IMR-90 (cell line): ENCODE data around the gene ADGRA1. TPM values are rescaled to one million over a fixed set of nuclear protein-coding genes. Genes with fewer than 3 reads are reported as not detected.

Experiments used
- ATAC-seq: fragments of 200-7000 bp; cut with Tn5 transposase; 2 replicates; pipeline ENCODE4 v1.9.1; 2020; ENCODE audit warnings: low read depth, mild to moderate bottlenecking, moderate library complexity
- BruUV-seq: library from RNA; stranded (reverse); fragments of 400-500 nt; replicated peaks from 2 replicates; lab custom pipeline; 2021; lab: Mats Ljungman, UMichigan
- CTCF ChIA-PET: fragments of 300-600 bp; formaldehyde crosslinking; extraction: SDS; loops from one replicate; lab custom pipeline; 2021; ENCODE audit warnings: antibody characterized with exemption; lab: Yijun Ruan, JAX
- POLR2A ChIA-PET: fragments of 300-600 bp; sonication (Branson Sonifier 250); formaldehyde crosslinking; loops from one replicate; lab custom pipeline; 2022; ENCODE audit warnings: antibody characterized with exemption; ENCODE audit not compliant: unreplicated experiment; lab: Charles Lee
- DNase-seq: peaks from one replicate; pipeline ENCODE4 v3.0.0; 2013
- H2AFZ ChIP-seq: replicated peaks from 2 replicates; pipeline ENCODE3; 2013; ENCODE audit warnings: low read length, mild to moderate bottlenecking; ENCODE audit not compliant: poor library complexity
- H2AK5ac ChIP-seq: 2 replicates; pipeline ENCODE4 v1.6.1; 2013; ENCODE audit warnings: low read depth, low read length, inconsistent platforms
- H2AK9ac ChIP-seq: replicated peaks from 2 replicates; pipeline ENCODE3; 2013; ENCODE audit warnings: mild to moderate bottlenecking, low read depth, low read length, moderate library complexity; ENCODE audit not compliant: poor library complexity
- H2BK120ac ChIP-seq: 2 replicates; pipeline ENCODE4 v1.6.1; 2013; ENCODE audit warnings: low read depth, low read length, inconsistent platforms
- H2BK15ac ChIP-seq: 3 replicates; pipeline ENCODE4 v1.6.1; 2013; ENCODE audit warnings: low read depth, low read length, inconsistent platforms
- H2BK20ac ChIP-seq: 2 replicates; pipeline ENCODE4 v1.6.1; 2013; ENCODE audit warnings: low read depth, mild to moderate bottlenecking, inconsistent platforms, low read length, moderate library complexity
- H2BK5ac ChIP-seq: 2 replicates; pipeline ENCODE4 v1.6.1; 2013; ENCODE audit warnings: mild to moderate bottlenecking, low read depth, low read length, inconsistent platforms; ENCODE audit not compliant: poor library complexity, severe bottlenecking
- H3K14ac ChIP-seq: replicated peaks from 2 replicates; pipeline ENCODE4 v1.6.1; 2013; ENCODE audit warnings: low read depth, low read length, inconsistent platforms
- H3K18ac ChIP-seq: 2 replicates; pipeline ENCODE4 v1.6.1; 2013; ENCODE audit warnings: low read depth, low read length, control low read depth
- H3K23ac ChIP-seq: 2 replicates; pipeline ENCODE4 v1.6.1; 2013; ENCODE audit warnings: low read depth, low read length, inconsistent platforms
- H3K27ac ChIP-seq: 2 replicates; pipeline ENCODE4 v1.5.1; 2013; ENCODE audit warnings: mild to moderate bottlenecking, control low read depth, low read length; ENCODE audit not compliant: insufficient read depth
- H3K27me3 ChIP-seq: 2 replicates; pipeline ENCODE4 v1.6.1; 2013; ENCODE audit warnings: low read length; ENCODE audit not compliant: control insufficient read depth, insufficient read depth
- H3K36me3 ChIP-seq: 2 replicates; pipeline ENCODE4 v1.6.1; 2013; ENCODE audit warnings: low read length, mixed read lengths; ENCODE audit not compliant: control insufficient read depth, insufficient read depth
- H3K4ac ChIP-seq: 2 replicates; pipeline ENCODE4 v1.6.1; 2013; ENCODE audit warnings: low read depth, low read length, inconsistent platforms
- H3K4me1 ChIP-seq: 2 replicates; pipeline ENCODE4 v1.6.1; 2013; ENCODE audit warnings: low read length, mixed read lengths; ENCODE audit not compliant: control insufficient read depth, insufficient read depth
- H3K4me2 ChIP-seq: 2 replicates; pipeline ENCODE4 v1.6.1; 2013; ENCODE audit warnings: low read depth, mild to moderate bottlenecking, control low read depth, low read length, moderate library complexity
- H3K4me3 ChIP-seq: 2 replicates; pipeline ENCODE4 v1.5.1; 2013; ENCODE audit warnings: low read depth, mild to moderate bottlenecking, control low read depth, low read length, moderate library complexity; ENCODE audit not compliant: insufficient read depth
- H3K56ac ChIP-seq: 2 replicates; pipeline ENCODE4 v1.6.1; 2013; ENCODE audit warnings: low read length, inconsistent platforms; ENCODE audit not compliant: insufficient read depth; ENCODE audit errors: extremely low read depth
- H3K79me1 ChIP-seq, 2 experiments: 2 replicates each; pipeline ENCODE4 v1.6.1; 2013; ENCODE audit warnings: low read length in 2 of 2, inconsistent platforms in 1 of 2, low read depth in 1 of 2
- H3K9ac ChIP-seq: 2 replicates; pipeline ENCODE4 v1.6.1; 2013; ENCODE audit warnings: low read depth, low read length, control low read depth
- H3K9me1 ChIP-seq: 2 replicates; pipeline ENCODE4 v1.6.1; 2013; ENCODE audit warnings: low read length, inconsistent platforms; ENCODE audit not compliant: insufficient read depth
- H3K9me3 ChIP-seq: 2 replicates; pipeline ENCODE4 v1.6.1; 2013; ENCODE audit warnings: low read length; ENCODE audit not compliant: control insufficient read depth, insufficient read depth
- H4K20me1 ChIP-seq: 2 replicates; pipeline ENCODE4 v1.6.1; 2013; ENCODE audit warnings: low read length, inconsistent platforms; ENCODE audit not compliant: insufficient read depth
- H4K5ac ChIP-seq: 2 replicates; pipeline ENCODE4 v1.6.1; 2013; ENCODE audit warnings: mild to moderate bottlenecking, low read depth, low read length, control low read depth
- H4K8ac ChIP-seq, 2 experiments: 2 replicates each; pipeline ENCODE4 v1.6.1; 2013; ENCODE audit warnings: low read depth in 2 of 2, low read length in 2 of 2, control low read depth in 1 of 2, inconsistent platforms in 1 of 2
- H4K91ac ChIP-seq: 2 replicates; pipeline ENCODE4 v1.6.1; 2013; ENCODE audit warnings: low read depth, low read length, inconsistent platforms; ENCODE audit not compliant: insufficient read depth
- BHLHE40 ChIP-seq: fragments of 150-350 bp; IDR thresholded peaks from 2 replicates; pipeline ENCODE4 v1.6.1; 2016; ENCODE audit warnings: mild to moderate bottlenecking, low read depth, low read length
- CEBPB ChIP-seq: IDR thresholded peaks from 2 replicates; pipeline ENCODE4 v1.6.1; 2012; ENCODE audit warnings: low read depth, low read length, improper control_type of control experiment
- CHD1 ChIP-seq: IDR thresholded peaks from 2 replicates; pipeline ENCODE4 v1.6.1; 2012; ENCODE audit warnings: low read depth, low read length, improper control_type of control experiment
- FOS ChIP-seq: fragments of 150-350 bp; IDR thresholded peaks from 2 replicates; pipeline ENCODE4 v1.6.1; 2016; ENCODE audit warnings: low read depth, low read length
- MAZ ChIP-seq: IDR thresholded peaks from 2 replicates; pipeline ENCODE4 v1.6.1; 2012; ENCODE audit warnings: low read depth, mild to moderate bottlenecking, low read length, improper control_type of control experiment, moderate library complexity, borderline replicate concordance
- MXI1 ChIP-seq: IDR thresholded peaks from 2 replicates; pipeline ENCODE4 v1.6.1; 2012; ENCODE audit warnings: low read depth, mild to moderate bottlenecking, low read length, moderate library complexity, borderline replicate concordance
- POLR2A ChIP-seq: IDR thresholded peaks from 2 replicates; pipeline ENCODE4 v1.6.1; 2012; ENCODE audit warnings: mild to moderate bottlenecking, low read depth, low read length
- RAD21 ChIP-seq: IDR thresholded peaks from 2 replicates; pipeline ENCODE4 v1.6.1; 2012; ENCODE audit warnings: low read length, improper control_type of control experiment
- RCOR1 ChIP-seq: IDR thresholded peaks from 2 replicates; pipeline ENCODE4 v1.6.1; 2012; ENCODE audit warnings: mild to moderate bottlenecking, low read length, improper control_type of control experiment; ENCODE audit not compliant: insufficient replicate concordance
- RFX5 ChIP-seq: IDR thresholded peaks from 2 replicates; pipeline ENCODE4 v1.8.0; 2012; ENCODE audit warnings: low read depth, mild to moderate bottlenecking, low read length, moderate library complexity
- WGBS, 2 experiments: methylation state at CpG; one replicate each; pipeline versions ENCODE4 v1.1.5 to v1.1.7; 2013; ENCODE audit warnings: missing lambda C conversion rate in 2 of 2; ENCODE audit not compliant: insufficient read length in 1 of 2; ENCODE audit errors: extremely low coverage in 2 of 2; 5-methylcytosine and 5-hydroxymethylcytosine counted together
- dilution Hi-C: fragments of 300-500 bp; cut with HindIII; formaldehyde crosslinking; loops from one replicate; pipeline ENCODE4 v1.14.3; 2018; ENCODE audit warnings: low sequenced_read_pairs; ENCODE audit not compliant: unreplicated experiment
- in situ Hi-C: fragments of 300-500 bp; cut with MboI; formaldehyde crosslinking; loops from 3 replicates; pipeline ENCODE4 v1.14.3; 2019; ENCODE audit warnings: low sequenced_read_pairs, inconsistent platforms, mixed read lengths
- intact Hi-C: fragments of 100-400 bp; cut with micrococcal nuclease; formaldehyde crosslinking; loops from 2 replicates; pipeline ENCODE4 v1.10.0; 2022
- polyA plus RNA-seq, 3 experiments: library from polyadenylated mRNA; depleted of rRNA; stranded (reverse); fragments of >200 nt; gene quantifications; 2 replicates each; pipeline ENCODE4 v1.2.3, GENCODE V29; 2012; ENCODE audit warnings: low replicate concordance in 1 of 3
- total RNA-seq: library from RNA; depleted of rRNA; stranded (reverse); fragments of >200 nt; gene quantifications from 2 replicates; pipeline ENCODE4 v1.2.3, GENCODE V29; 2012
- TF ChIP-seq, protein P1 (sequence below): fragments of 150-350 bp; IDR thresholded peaks from 2 replicates; pipeline ENCODE4 v1.6.1; 2016; ENCODE audit warnings: low read depth, mild to moderate bottlenecking, low read length, moderate library complexity, borderline replicate concordance
- TF ChIP-seq, protein P2 (sequence below): fragments of 150-350 bp; IDR thresholded peaks from 2 replicates; pipeline ENCODE4 v1.6.1; 2017; ENCODE audit warnings: mild to moderate bottlenecking, antibody characterized with exemption, low read length, low read depth
- TF ChIP-seq, protein P3 (sequence below): conservative IDR thresholded peaks from 2 replicates; pipeline ENCODE4 v1.5.1; 2012; ENCODE audit warnings: mild to moderate bottlenecking, low read depth, low read length, improper control_type of control experiment

The ADGRA1 gene
- total and polyA plus RNA-seq, 2 of the 4 experiments (the other 2 are of a cell fraction) = not detected

DNA sequence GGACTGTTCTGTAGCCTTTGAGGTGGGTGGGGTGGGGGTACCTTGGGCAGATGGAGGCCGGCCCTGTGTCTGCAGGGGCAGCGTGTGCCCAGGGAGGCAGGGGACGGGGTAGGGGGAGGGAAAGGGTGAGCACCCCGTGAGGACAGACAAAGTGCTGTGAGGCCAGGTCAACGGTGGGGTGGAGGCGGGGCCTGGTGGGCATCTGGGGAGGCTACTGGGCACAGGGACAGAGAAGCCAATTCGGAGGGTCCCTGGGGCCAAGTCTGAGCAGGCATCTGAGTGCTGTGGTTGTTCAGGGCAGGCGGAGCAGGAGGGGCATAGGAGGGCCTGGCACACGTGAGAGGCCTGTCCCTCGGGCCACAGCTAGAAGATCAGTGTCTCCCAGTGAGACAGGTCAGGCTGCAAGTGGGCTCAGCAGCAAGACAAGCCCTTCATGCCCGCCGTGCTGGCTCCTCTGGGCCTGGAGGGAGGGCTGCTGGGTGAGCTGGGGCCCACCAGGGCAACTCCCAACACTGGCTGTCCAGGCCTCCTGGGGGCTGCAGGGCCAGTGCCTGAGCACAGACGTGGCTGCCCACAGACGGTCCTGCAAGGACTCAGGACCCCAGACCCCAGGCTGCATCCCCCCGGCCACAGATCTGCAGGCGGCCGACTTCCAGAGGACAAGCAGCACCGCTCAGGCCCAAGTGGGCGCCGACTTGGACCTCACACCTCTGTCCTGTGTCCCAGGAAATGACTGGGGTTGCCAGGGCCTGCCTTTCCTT lies 45.9 kb downstream of the ADGRA1 start:
- ATAC-seq (no peak), DNase-seq (no peak)
- Histone ChIP-seq H4K5ac (no peak overlapping the region), H2BK20ac (no peak overlapping the region), H2AK5ac (no peak overlapping the region), H3K4me2 (no peak overlapping the region), H3K23ac (no peak overlapping the region), H2AFZ (no peak overlapping the region), H3K4me1 (no peaks in the 10 kb centered on the region), H4K20me1 (no peaks in the 10 kb centered on the region), H3K9ac (no peak overlapping the region), H3K14ac (no peak overlapping the region), H4K91ac (no peak overlapping the region), H3K4ac (no peak overlapping the region), H3K9me1 (no peaks in the 10 kb centered on the region), H3K4me3 (no peak overlapping the region), H3K27ac (no peak overlapping the region), H4K8ac (no peak overlapping the region), H2AK9ac (no peak overlapping the region), H3K9me3 (no peaks in the 10 kb centered on the region), H3K27me3 (peaks cover 3% of the 10 kb centered on the region; the same call in 1 of the 2 replicates), H3K79me1 (no peaks in the 10 kb centered on the region), H2BK120ac (no peak overlapping the region), H3K18ac (no peak overlapping the region), H2BK5ac (no peak overlapping the region), H3K56ac (no peak overlapping the region), H3K36me3 (no peaks in the 10 kb centered on the region), H2BK15ac (no peak overlapping the region)
- BruUV-seq = no TSS peak
- ChIA-PET CTCF (no interaction called here), POLR2A (interaction anchor here (0.6 kb wide), 1 partner anchor 13 kb away, joined by 3 read pairs; no protein-coding TSS in a partner anchor)
- no peak for TF ChIP-seq RCOR1
- no peak for TF ChIP-seq FOS
- TF ChIP-seq MAZ = no peak
- no peak for TF ChIP-seq BHLHE40
- TF ChIP-seq POLR2A = no peak
- no peak for TF ChIP-seq CEBPB
- TF ChIP-seq, protein P1, sequence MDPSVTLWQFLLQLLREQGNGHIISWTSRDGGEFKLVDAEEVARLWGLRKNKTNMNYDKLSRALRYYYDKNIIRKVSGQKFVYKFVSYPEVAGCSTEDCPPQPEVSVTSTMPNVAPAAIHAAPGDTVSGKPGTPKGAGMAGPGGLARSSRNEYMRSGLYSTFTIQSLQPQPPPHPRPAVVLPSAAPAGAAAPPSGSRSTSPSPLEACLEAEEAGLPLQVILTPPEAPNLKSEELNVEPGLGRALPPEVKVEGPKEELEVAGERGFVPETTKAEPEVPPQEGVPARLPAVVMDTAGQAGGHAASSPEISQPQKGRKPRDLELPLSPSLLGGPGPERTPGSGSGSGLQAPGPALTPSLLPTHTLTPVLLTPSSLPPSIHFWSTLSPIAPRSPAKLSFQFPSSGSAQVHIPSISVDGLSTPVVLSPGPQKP = no peak
- TF ChIP-seq RAD21 = no peak
- TF ChIP-seq, protein P2, sequence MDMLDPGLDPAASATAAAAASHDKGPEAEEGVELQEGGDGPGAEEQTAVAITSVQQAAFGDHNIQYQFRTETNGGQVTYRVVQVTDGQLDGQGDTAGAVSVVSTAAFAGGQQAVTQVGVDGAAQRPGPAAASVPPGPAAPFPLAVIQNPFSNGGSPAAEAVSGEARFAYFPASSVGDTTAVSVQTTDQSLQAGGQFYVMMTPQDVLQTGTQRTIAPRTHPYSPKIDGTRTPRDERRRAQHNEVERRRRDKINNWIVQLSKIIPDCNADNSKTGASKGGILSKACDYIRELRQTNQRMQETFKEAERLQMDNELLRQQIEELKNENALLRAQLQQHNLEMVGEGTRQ = no peak
- TF ChIP-seq MXI1 = no peak
- TF ChIP-seq CHD1 = no peak
- TF ChIP-seq, protein P3, sequence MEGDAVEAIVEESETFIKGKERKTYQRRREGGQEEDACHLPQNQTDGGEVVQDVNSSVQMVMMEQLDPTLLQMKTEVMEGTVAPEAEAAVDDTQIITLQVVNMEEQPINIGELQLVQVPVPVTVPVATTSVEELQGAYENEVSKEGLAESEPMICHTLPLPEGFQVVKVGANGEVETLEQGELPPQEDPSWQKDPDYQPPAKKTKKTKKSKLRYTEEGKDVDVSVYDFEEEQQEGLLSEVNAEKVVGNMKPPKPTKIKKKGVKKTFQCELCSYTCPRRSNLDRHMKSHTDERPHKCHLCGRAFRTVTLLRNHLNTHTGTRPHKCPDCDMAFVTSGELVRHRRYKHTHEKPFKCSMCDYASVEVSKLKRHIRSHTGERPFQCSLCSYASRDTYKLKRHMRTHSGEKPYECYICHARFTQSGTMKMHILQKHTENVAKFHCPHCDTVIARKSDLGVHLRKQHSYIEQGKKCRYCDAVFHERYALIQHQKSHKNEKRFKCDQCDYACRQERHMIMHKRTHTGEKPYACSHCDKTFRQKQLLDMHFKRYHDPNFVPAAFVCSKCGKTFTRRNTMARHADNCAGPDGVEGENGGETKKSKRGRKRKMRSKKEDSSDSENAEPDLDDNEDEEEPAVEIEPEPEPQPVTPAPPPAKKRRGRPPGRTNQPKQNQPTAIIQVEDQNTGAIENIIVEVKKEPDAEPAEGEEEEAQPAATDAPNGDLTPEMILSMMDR = no peak
- TF ChIP-seq RFX5 = no peak
- dilution Hi-C loops = no loop called here
- intact Hi-C loops = no loop called here
- WGBS, 2 experiments = 73% methylated on average over 8 of the region's 20 CpGs; no CpG with 5 or more reads in 1 of the 2 experiments
- in situ Hi-C loops = loop anchor here (25.0 kb wide), 1 partner anchor 471 kb away; no protein-coding TSS in a partner anchor
